Smooth muscle cell (in vitro differentiated cells): ENCODE results near the gene SETD1B. TPM values are rescaled to one million over a fixed set of nuclear protein-coding genes. Genes with fewer than 3 reads are reported as not detected.

Experiments used
- DNase-seq: peaks from one replicate; lab custom pipeline; 2025; ENCODE audit not compliant: unreplicated experiment; lab: John Stamatoyannopoulos, UW
- H2AFZ ChIP-seq: fragments of 200-600 bp; sonication (generic); 2 replicates; pipeline ENCODE4 v1.6.0; 2016; ENCODE audit warnings: antibody characterized with exemption, low read depth, mild to moderate bottlenecking
- H3F3A ChIP-seq: fragments of 200-600 bp; sonication (generic); 2 replicates; pipeline ENCODE4 v1.6.0; 2017; ENCODE audit warnings: antibody characterized with exemption, low read depth
- H3K27ac ChIP-seq: fragments of 200-600 bp; sonication (generic); 2 replicates; pipeline ENCODE4 v1.5.1; 2016; ENCODE audit warnings: low read depth, mild to moderate bottlenecking
- H3K27me3 ChIP-seq: fragments of 200-600 bp; sonication (generic); 2 replicates; pipeline ENCODE4 v1.6.1; 2016; ENCODE audit warnings: low read depth, mild to moderate bottlenecking
- H3K36me3 ChIP-seq: fragments of 200-600 bp; sonication (generic); 2 replicates; pipeline ENCODE4 v1.5.1; 2016; ENCODE audit warnings: low read depth
- H3K4me1 ChIP-seq: fragments of 200-600 bp; sonication (generic); 2 replicates; pipeline ENCODE4 v1.5.1; 2016; ENCODE audit warnings: low read depth
- H3K4me2 ChIP-seq: fragments of 200-600 bp; sonication (generic); 2 replicates; pipeline ENCODE4 v1.6.0; 2016; ENCODE audit warnings: mild to moderate bottlenecking
- H3K4me3 ChIP-seq: fragments of 200-600 bp; sonication (generic); 2 replicates; pipeline ENCODE4 v1.5.1; 2016; ENCODE audit warnings: mild to moderate bottlenecking
- H3K79me2 ChIP-seq: fragments of 200-600 bp; sonication (generic); 2 replicates; pipeline ENCODE4 v1.6.0; 2016; ENCODE audit warnings: low read depth, mild to moderate bottlenecking
- H3K9ac ChIP-seq: fragments of 200-600 bp; sonication (generic); 2 replicates; pipeline ENCODE4 v1.6.0; 2016; ENCODE audit warnings: low read depth
- H3K9me3 ChIP-seq: fragments of 200-600 bp; sonication (generic); replicated peaks from 2 replicates; pipeline ENCODE4 v1.5.1; 2016; ENCODE audit warnings: low read depth
- H4K20me1 ChIP-seq: fragments of 200-600 bp; sonication (generic); 2 replicates; pipeline ENCODE4 v1.6.0; 2016; ENCODE audit warnings: low read depth
- WGBS: methylation state at CpG from one replicate; pipeline ENCODE4 v1.1.7; 2016; ENCODE audit warnings: low lambda C conversion rate; 5-methylcytosine and 5-hydroxymethylcytosine counted together
- polyA plus RNA-seq: library from polyadenylated mRNA; unstranded; fragments of >200 nt; fragmentation: Nextera tagmentation; extraction: Ambion mirVana; gene quantifications from 2 replicates; pipeline ENCODE4 v1.2.1, GENCODE V29; 2016
- total RNA-seq: library from RNA; depleted of rRNA; stranded (reverse); fragments of >200 nt; gene quantifications from 2 replicates; pipeline ENCODE4 v1.2.3, GENCODE V29; 2014
- TF ChIP-seq, protein P1 (sequence below): fragments of 200-600 bp; sonication (generic); IDR thresholded peaks from 2 replicates; pipeline ENCODE4 v1.5.1; 2017; ENCODE audit warnings: borderline replicate concordance, mild to moderate bottlenecking, antibody characterized with exemption; ENCODE audit not compliant: insufficient read depth, poor library complexity, severe bottlenecking

The SETD1B gene
- total and polyA plus RNA-seq, 2 experiments from 2014 or later = 1.9 to 4.2 TPM

DNA sequence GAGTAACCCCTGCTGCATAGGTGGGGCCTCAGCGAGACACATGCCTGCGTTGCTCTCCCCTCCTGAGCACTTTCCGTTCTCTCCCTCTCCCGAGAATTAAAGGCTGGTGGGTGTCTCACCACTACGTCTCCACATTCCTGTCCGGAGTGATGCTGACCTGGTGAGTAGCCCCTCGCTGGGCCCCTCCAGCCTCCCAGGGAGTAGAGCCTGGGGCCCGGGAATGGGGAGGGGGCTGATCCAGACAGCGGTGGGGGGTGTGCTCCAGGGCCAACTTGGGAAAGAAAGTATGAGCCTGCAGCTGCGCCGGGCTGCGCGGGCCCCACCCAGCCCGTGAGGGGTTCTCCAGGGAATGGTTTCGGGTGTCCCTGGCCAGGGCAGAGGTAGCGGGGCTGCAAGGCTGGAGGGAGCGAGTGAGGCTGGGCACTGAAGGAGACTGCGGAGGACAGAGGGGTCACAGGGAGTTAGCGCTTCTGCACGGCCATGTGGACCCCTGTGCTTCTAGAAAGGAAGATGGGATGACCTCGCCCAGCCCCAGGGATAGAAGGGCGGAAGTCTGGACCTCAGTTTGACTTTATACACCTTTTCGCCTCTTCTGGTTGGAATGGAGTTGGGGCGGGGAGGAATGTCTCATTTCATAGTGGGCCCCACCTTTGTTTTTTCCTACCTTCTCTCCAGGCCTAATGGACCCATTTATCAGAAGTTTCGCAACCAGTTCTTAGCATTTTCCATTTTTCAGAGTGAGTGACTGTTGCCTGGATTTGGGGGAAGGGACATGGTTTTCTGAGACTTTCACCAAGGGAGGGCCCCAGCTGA lies 32.8 kb upstream of the SETD1B start:
- Histone ChIP-seq H3K9ac (no peak overlapping the region), H3K4me1 (no peaks in the 10 kb centered on the region), H3K27me3 (no peaks in the 10 kb centered on the region), H3K36me3 (no peaks in the 10 kb centered on the region), H3K79me2 (no peaks in the 10 kb centered on the region), H3F3A (no peaks in the 10 kb centered on the region), H3K4me3 (no peak overlapping the region), H3K9me3 (no peaks in the 10 kb centered on the region), H3K4me2 (no peak overlapping the region), H3K27ac (no peak overlapping the region), H2AFZ (no peak overlapping the region), H4K20me1 (no peaks in the 10 kb centered on the region)
- TF ChIP-seq, protein P1, sequence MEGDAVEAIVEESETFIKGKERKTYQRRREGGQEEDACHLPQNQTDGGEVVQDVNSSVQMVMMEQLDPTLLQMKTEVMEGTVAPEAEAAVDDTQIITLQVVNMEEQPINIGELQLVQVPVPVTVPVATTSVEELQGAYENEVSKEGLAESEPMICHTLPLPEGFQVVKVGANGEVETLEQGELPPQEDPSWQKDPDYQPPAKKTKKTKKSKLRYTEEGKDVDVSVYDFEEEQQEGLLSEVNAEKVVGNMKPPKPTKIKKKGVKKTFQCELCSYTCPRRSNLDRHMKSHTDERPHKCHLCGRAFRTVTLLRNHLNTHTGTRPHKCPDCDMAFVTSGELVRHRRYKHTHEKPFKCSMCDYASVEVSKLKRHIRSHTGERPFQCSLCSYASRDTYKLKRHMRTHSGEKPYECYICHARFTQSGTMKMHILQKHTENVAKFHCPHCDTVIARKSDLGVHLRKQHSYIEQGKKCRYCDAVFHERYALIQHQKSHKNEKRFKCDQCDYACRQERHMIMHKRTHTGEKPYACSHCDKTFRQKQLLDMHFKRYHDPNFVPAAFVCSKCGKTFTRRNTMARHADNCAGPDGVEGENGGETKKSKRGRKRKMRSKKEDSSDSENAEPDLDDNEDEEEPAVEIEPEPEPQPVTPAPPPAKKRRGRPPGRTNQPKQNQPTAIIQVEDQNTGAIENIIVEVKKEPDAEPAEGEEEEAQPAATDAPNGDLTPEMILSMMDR = no peak
- DNase-seq = no peak
- WGBS = 85% methylated on average over 25 of the region's 25 CpGs

DNA sequence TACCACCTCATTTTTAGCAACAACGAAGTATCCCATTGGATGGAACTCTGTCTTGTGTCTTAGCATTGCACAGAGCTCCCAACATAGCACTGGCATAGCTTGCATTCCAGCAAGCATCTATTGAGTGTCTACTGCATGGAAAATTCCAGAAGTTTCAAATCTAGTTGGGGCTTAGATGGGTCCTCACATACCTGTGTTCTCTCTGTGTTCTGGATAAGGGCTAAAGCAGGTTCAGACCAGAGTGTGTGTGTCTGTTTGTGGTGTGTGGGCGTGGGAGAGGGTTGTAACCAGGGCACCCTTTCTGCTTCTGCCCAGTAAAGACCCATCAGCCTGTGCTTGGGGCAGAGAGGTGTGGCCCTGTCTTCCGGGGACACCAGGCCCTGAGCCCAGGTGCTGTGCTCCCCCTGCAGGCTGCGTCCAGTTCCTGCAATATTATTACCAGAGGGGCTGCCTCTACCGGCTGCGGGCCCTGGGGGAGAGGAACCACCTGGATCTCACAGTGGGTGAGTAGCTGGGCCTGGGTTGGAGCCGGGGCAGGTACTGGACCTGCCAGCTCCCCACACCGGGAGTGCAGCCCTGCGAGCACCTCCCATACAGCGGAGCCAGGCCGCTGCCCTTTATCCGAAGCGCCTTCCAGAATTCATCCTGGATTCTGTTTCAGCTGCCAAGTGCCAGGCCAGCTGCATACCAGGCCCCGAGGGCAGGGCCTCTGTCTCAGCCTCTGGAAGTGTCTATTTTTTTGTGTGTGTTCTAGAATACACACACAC lies 30.6 kb upstream of the SETD1B start:
- 55% methylated on average over 14 of the region's 14 CpGs for WGBS
- peak; percentile 3 for DNase-seq
- H2AFZ ChIP-seq = no peak overlapping the region
- H3K4me2 ChIP-seq = no peak overlapping the region
- no peaks in the 10 kb centered on the region for H3F3A ChIP-seq
- TF ChIP-seq, protein P1 = peak; percentile 73
- no peaks in the 10 kb centered on the region for H3K9me3 ChIP-seq
- no peaks in the 10 kb centered on the region for H3K36me3 ChIP-seq
- no peaks in the 10 kb centered on the region for H4K20me1 ChIP-seq
- H3K27ac ChIP-seq = no peak overlapping the region
- H3K4me1 ChIP-seq = no peaks in the 10 kb centered on the region
- H3K27me3 ChIP-seq = no peaks in the 10 kb centered on the region
- no peak overlapping the region for H3K4me3 ChIP-seq
- H3K9ac ChIP-seq = no peak overlapping the region
- no peaks in the 10 kb centered on the region for H3K79me2 ChIP-seq

DNA sequence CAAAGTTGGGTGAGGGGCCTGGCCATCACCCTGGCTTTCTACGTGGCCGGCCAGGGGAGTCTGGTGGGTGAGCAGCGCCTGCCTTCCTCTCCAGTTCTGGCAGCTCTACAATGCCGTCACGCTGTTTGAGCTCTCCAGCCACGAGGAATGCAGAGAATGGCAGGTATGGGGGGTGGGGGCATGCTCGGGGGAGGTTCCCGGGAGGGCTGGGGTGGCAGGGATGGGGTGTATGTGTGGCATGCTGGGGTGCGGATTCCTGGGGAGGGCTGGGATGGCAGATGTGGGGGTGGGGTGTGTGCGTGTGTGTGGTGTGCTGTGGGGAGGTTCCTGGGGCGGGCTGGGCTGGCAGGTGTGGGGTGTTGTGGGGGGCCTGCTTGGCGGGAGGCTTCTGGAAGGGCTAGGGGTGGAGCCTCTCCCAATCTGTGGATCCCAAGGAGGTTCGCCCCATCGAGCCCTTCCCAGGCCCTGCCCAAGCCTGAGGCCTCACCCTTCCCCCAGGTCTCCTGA lies 28.8 kb upstream of the SETD1B start:
- Histone ChIP-seq H2AFZ (no peak overlapping the region), H3K4me3 (no peak overlapping the region), H3F3A (no peaks in the 10 kb centered on the region), H3K9me3 (no peaks in the 10 kb centered on the region), H4K20me1 (no peaks in the 10 kb centered on the region), H3K79me2 (no peaks in the 10 kb centered on the region), H3K4me1 (no peaks in the 10 kb centered on the region), H3K27ac (no peak overlapping the region), H3K9ac (no peak overlapping the region), H3K27me3 (no peaks in the 10 kb centered on the region), H3K36me3 (no peaks in the 10 kb centered on the region), H3K4me2 (no peak overlapping the region)
- TF ChIP-seq, protein P1 = no peak
- 53% methylated on average over 7 of the region's 14 CpGs for WGBS
- no peak for DNase-seq
